Measurements from ENCODE around the gene PAX6. TPM values are rescaled to one million over a fixed set of nuclear protein-coding genes. Genes with fewer than 3 reads are reported as not detected.

The PAX6 gene
- total and polyA plus RNA-seq, 9 of the 15 experiments (the other 6 are each of a cell fraction or from before 2014, with no cell fraction given), result 1.5 to 10.9 (median 5.3) TPM

- ChIA-PET CTCF (ENCODE audit: low intra/inter-chr PET ratio) (no interaction called here), POLR2A (interaction anchor here (0.6 to 1.2 kb wide), 3 partner anchors 35 to 398 kb away, joined by 3 read pairs; no protein-coding TSS in a partner anchor)
- Histone ChIP-seq H3K9me3 (replicated peaks; ENCODE audit: control insufficient read depth, insufficient read depth, low read depth, low read length) (no peaks in the 10 kb centered on the region; the same call in 1 of the 2 replicates), H2AFZ (ENCODE audit: low read depth, low read length) (no peak overlapping the region), H3K27me3 (ENCODE audit: control insufficient read depth in 2 of 2, insufficient read depth in 2 of 2, low read length in 2 of 2) (no peaks in the 10 kb centered on the region), H3K4me3 (no peak overlapping the region), H3K79me2 (ENCODE audit: control insufficient read depth, insufficient read depth, low read length) (no peaks in the 10 kb centered on the region), H3K36me3 (ENCODE audit: control insufficient read depth, insufficient read depth, low read length) (no peaks in the 10 kb centered on the region), H3K4me1 (replicated peaks in 1 of 2; ENCODE audit: control insufficient read depth in 2 of 2, insufficient read depth in 2 of 2, low read length in 2 of 2) (no peaks in the 10 kb centered on the region), H3K27ac (ENCODE audit: extremely low read depth, low read depth, low read length) (no peak overlapping the region), H3K4me2 (ENCODE audit: insufficient read depth, low read length) (no peak overlapping the region; the same call in 1 of the 2 replicates), H3K9ac (ENCODE audit: insufficient read depth in 1 of 2, low read depth in 2 of 2, low read length in 2 of 2) (no peak overlapping the region), H3K9me1 (ENCODE audit: control insufficient read depth, insufficient read depth, low read length) (no peaks in the 10 kb centered on the region), H4K20me1 (replicated peaks; ENCODE audit: control insufficient read depth, insufficient read depth, low read length) (no peaks in the 10 kb centered on the region)
- in situ Hi-C loops (cut with MboI), result no loop called here
- WGBS (ENCODE audit: insufficient coverage, low coverage, missing lambda C conversion rate), result 2% methylated on average over 2 of the region's 2 CpGs
- BruUV-seq (replicated peaks), result no TSS peak
- intact Hi-C loops (cut with micrococcal nuclease), result no loop called here
- DNase-seq (ENCODE audit: extremely low read depth in 1 of 4, low spot score in 3 of 4), result peak in 3 of 4 experiments; percentile 20 to 73 (median 72)
- peak; percentile 84 for FAIRE-seq
- peak; percentile 97 for ATAC-seq
- no peak for TF ChIP-seq POLR2AphosphoS2 (IDR thresholded peaks at IDR 0.05; ENCODE audit: low read length)
- TF ChIP-seq ZNF583 (CRISPR knock-in tag; IDR thresholded peaks at IDR 0.05), result no peak
- TF ChIP-seq KLF10 (CRISPR knock-in tag; IDR thresholded peaks at IDR 0.05), result no peak
- no peak for TF ChIP-seq STAG1 (CRISPR knock-in tag; IDR thresholded peaks at IDR 0.05; ENCODE audit: borderline replicate concordance)
- no peak for TF ChIP-seq ZNF766 (CRISPR knock-in tag; conservative IDR thresholded peaks at IDR 0.05)
- no peak for TF ChIP-seq REST (IDR thresholded peaks at IDR 0.05; ENCODE audit: borderline replicate concordance)
- no peak for TF ChIP-seq REST (CRISPR knock-in tag; IDR thresholded peaks at IDR 0.05; ENCODE audit: low read depth)
- no peak for TF ChIP-seq ELF1 (tag; IDR thresholded peaks at IDR 0.05)
- no peak for TF ChIP-seq HLTF (IDR thresholded peaks at IDR 0.05)
- TF ChIP-seq ZNF780A (CRISPR knock-in tag; IDR thresholded peaks at IDR 0.05), result no peak
- TF ChIP-seq TAF1 (IDR thresholded peaks at IDR 0.05; ENCODE audit: control insufficient read depth, extremely low read depth, insufficient read depth, low read length, severe bottlenecking), result no peak
- TF ChIP-seq JUND (IDR thresholded peaks at IDR 0.05; ENCODE audit: borderline replicate concordance, low read depth, low read length), result peak; percentile 50; the same call in 1 of the 2 replicates
- no peak; the same call in 2 of the 3 replicates for TF ChIP-seq JUND (tag; IDR thresholded peaks at IDR 0.05; ENCODE audit: borderline replicate concordance, low read depth, low read length)
- no peak for TF ChIP-seq RNF219 (CRISPR knock-in tag; IDR thresholded peaks at IDR 0.05)
- TF ChIP-seq HNRNPUL1 (IDR thresholded peaks at IDR 0.05; ENCODE audit: low read length), result no peak
Observed at GRCh38 chr11:31782257-31782656, 28.9 kb downstream of the PAX6 start.

Measured in K562 (cell line).